Tibial nerve (tissue), 4 donors: ENCODE data around the gene TCP11. TPM values are rescaled to one million over a fixed set of nuclear protein-coding genes. Genes with fewer than 3 reads are reported as not detected.

Experiments used
- DNase-seq, 2 donors: peaks; one replicate each; pipeline ENCODE4 v3.0.0-alpha.2; 2019; ENCODE audit warnings: low spot score in 2 of 2
- H3K27ac ChIP-seq, 4 donors: fragments of 200-600 bp; sonication (generic) in 3 of 4; one replicate each; pipeline ENCODE4 v1.5.1; 2017 to 2019; ENCODE audit warnings: mild to moderate bottlenecking in 1 of 4
- H3K27me3 ChIP-seq, 2 donors: fragments of 200-600 bp; sonication (generic) in 1 of 2; one replicate each; pipeline versions ENCODE4 v1.5.1 to v1.6.0; 2017 to 2019
- H3K36me3 ChIP-seq, 3 donors: fragments of 200-600 bp; sonication (generic); one replicate each; pipeline ENCODE4 v1.5.1; 2018 to 2019
- H3K4me1 ChIP-seq, 4 donors: fragments of 200-600 bp; sonication (generic) in 3 of 4; one replicate each; pipeline ENCODE4 v1.5.1; 2017 to 2019
- H3K4me3 ChIP-seq, 4 donors: fragments of 200-600 bp; sonication (generic) in 3 of 4; one replicate each; pipeline ENCODE4 v1.5.1; 2017 to 2019; ENCODE audit warnings: mild to moderate bottlenecking in 1 of 4, moderate library complexity in 1 of 4
- H3K9me3 ChIP-seq, 4 donors: fragments of 200-600 bp; sonication (generic) in 3 of 4; one replicate each; pipeline ENCODE4 v1.5.1; 2017 to 2019
- CTCF ChIP-seq, 5 experiments: fragments of 200-600 bp in 3 of 5; fragments of 450-650 bp in 2 of 5; sonication (generic) in 3 of 5; IDR thresholded peaks; one replicate each; pipeline ENCODE4 v1.5.1; 2016 to 2019; ENCODE audit warnings: antibody characterized with exemption in 5 of 5, mild to moderate bottlenecking in 3 of 5, moderate library complexity in 2 of 5
- EP300 ChIP-seq, 2 donors: sonication (generic); formaldehyde crosslinking; IDR thresholded peaks; one replicate each; pipeline ENCODE4 v1.6.1; 2017; ENCODE audit warnings: antibody characterized with exemption in 2 of 2, mild to moderate bottlenecking in 1 of 2
- POLR2A ChIP-seq, 2 donors: fragments of 450-650 bp; IDR thresholded peaks; one replicate each; pipeline ENCODE4 v1.6.1; 2017; ENCODE audit warnings: antibody characterized with exemption in 2 of 2, mild to moderate bottlenecking in 2 of 2, moderate library complexity in 2 of 2
- WGBS, 2 donors: methylation state at CpG; one replicate each; pipeline ENCODE4 v1.1.5; 2018; 5-methylcytosine and 5-hydroxymethylcytosine counted together
- total RNA-seq, 4 donors: library from RNA; depleted of rRNA; stranded (reverse); fragments of >200 nt; gene quantifications; one replicate each; pipeline ENCODE4 v1.1.0, GENCODE V29; 2016

The TCP11 gene
- total RNA-seq, 4 donors from 2014 or later: 0.84 TPM; not detected in 3

DNA sequence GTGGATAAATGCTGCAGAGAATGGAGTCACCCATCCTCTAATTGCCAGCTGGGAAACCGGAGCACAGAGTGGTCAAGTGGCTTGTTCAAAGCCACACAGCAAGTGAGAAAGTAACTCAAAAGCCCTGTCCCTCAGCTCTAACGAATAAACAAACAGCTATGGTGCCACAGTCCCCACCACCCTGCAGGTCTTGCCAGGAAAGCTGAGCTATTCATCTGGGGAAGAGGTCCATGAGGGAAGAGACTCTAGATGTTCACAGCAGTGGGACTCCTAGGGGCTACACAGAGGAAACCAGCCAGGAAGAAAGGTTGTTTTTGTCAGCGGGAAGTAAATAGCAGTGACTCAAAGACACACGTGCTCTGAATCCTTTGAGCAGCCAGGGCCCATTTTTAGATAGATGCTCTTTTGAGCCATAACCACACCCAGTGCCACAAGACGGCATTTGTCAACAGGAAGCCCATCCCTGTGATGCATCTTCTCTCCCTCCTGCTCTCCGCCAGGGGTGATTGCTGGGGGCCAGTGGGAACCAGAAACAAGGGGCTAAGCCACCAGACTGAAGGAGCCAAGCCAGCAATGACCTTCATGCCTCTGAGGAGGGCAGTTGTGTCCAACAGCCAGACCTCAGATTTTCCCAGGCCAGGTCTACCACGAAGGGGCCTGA lies 32.4 kb upstream of the TCP11 start:
- no peak for DNase-seq
- H3K9me3 ChIP-seq: no peaks in the 10 kb centered on the region
- H3K27ac ChIP-seq: no peak overlapping the region
- H3K4me1 ChIP-seq: no peaks in the 10 kb centered on the region
- 68 to 72% methylated on average over 7 of the region's 7 CpGs for whole genome bisulfite sequencing, 2 donors
- no peaks in the 10 kb centered on the region for H3K27me3 ChIP-seq
- no peak for TF ChIP-seq POLR2A (IDR thresholded peaks at IDR 0.05)
- TF ChIP-seq EP300 (IDR thresholded peaks at IDR 0.05): no peak
- no peak for TF ChIP-seq CTCF (IDR thresholded peaks at IDR 0.05)
- H3K36me3 ChIP-seq: no peaks in the 10 kb centered on the region
- no peak overlapping the region for H3K4me3 ChIP-seq

DNA sequence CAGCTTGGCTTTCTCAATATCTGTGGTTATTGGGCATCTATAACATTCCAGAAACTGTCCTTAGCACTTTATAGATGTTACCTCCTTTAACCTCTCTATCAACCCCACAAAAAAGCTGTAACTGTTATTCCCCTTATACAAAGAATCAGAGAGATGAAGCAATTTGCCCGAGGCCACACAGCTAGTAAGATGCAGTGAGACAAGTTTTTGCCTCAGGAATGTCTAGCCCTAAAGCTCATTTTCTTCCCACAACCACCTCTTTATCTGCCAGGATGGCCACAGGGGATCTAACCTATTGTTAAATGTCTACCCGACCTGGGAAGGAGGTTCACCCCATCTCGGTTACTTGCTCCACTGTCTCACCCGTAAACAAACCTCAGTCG lies 31.9 kb upstream of the TCP11 start:
- H3K27me3 ChIP-seq: no peaks in the 10 kb centered on the region
- TF ChIP-seq POLR2A (IDR thresholded peaks at IDR 0.05): no peak
- TF ChIP-seq CTCF (IDR thresholded peaks at IDR 0.05): no peak
- TF ChIP-seq EP300 (IDR thresholded peaks at IDR 0.05): no peak
- H3K4me1 ChIP-seq: no peaks in the 10 kb centered on the region
- H3K4me3 ChIP-seq: no peak overlapping the region
- no peaks in the 10 kb centered on the region for H3K36me3 ChIP-seq
- H3K27ac ChIP-seq: no peak overlapping the region
- 55 to 63% methylated on average over 5 of the region's 5 CpGs for WGBS, 2 donors
- no peaks in the 10 kb centered on the region for H3K9me3 ChIP-seq
- no peak for DNase-seq

DNA sequence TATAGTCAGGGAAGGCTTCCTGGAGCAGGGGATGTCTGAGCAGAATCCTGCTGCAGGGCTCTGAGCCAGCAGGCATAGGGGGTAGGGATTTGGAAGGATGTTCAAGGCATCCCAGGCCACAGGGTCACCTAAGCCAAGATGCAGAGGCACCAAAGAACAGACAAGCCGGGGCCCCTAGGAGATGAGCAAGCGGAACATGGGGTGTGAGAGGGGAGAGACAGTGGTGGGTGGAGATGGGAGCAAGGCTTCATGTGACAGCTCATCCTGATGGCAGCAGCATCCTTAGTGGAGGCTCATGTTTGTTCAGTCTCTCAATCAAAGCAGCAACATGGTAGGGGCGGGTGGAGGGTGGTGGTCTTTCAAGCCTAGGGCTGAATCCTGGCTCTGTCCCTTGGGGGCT lies 29.8 kb upstream of the TCP11 start:
- H3K9me3 ChIP-seq: no peaks in the 10 kb centered on the region
- no peak overlapping the region for H3K27ac ChIP-seq
- H3K27me3 ChIP-seq: no peaks in the 10 kb centered on the region
- H3K36me3 ChIP-seq: no peaks in the 10 kb centered on the region
- H3K4me3 ChIP-seq: no peak overlapping the region
- 90 to 93% methylated on average over 3 of the region's 3 CpGs for WGBS, 2 donors
- no peaks in the 10 kb centered on the region for H3K4me1 ChIP-seq
- TF ChIP-seq POLR2A (IDR thresholded peaks at IDR 0.05) (no peak), CTCF (IDR thresholded peaks at IDR 0.05) (no peak), EP300 (IDR thresholded peaks at IDR 0.05) (no peak)
- no peak for DNase-seq

- H3K9me3 ChIP-seq: no peaks in the 10 kb centered on the region
- WGBS, 2 donors: 64 to 75% methylated on average over 1 of the region's 1 CpG
- no peak overlapping the region for H3K27ac ChIP-seq
- no peak for DNase-seq
- no peak overlapping the region for H3K4me3 ChIP-seq
- no peaks in the 10 kb centered on the region for H3K27me3 ChIP-seq
- TF ChIP-seq POLR2A (IDR thresholded peaks at IDR 0.05): no peak
- TF ChIP-seq CTCF (IDR thresholded peaks at IDR 0.05): no peak
- no peak for TF ChIP-seq EP300 (IDR thresholded peaks at IDR 0.05)
- H3K36me3 ChIP-seq: no peaks in the 10 kb centered on the region
- no peaks in the 10 kb centered on the region for H3K4me1 ChIP-seq
These were observed 29.0 kb upstream of the TCP11 start for GRCh38 chr6:35170166-35170565.

- 84 to 85% methylated on average over 7 of the region's 7 CpGs for WGBS, 2 donors
- no peaks in the 10 kb centered on the region for H3K36me3 ChIP-seq
- H3K9me3 ChIP-seq: no peaks in the 10 kb centered on the region
- no peaks in the 10 kb centered on the region for H3K27me3 ChIP-seq
- no peak overlapping the region for H3K27ac ChIP-seq
- no peaks in the 10 kb centered on the region for H3K4me1 ChIP-seq
- no peak for DNase-seq
- TF ChIP-seq POLR2A (IDR thresholded peaks at IDR 0.05): no peak
- no peak for TF ChIP-seq CTCF (IDR thresholded peaks at IDR 0.05)
- no peak for TF ChIP-seq EP300 (IDR thresholded peaks at IDR 0.05)
- no peak overlapping the region for H3K4me3 ChIP-seq
These were observed 27.3 kb upstream of the TCP11 start for GRCh38 chr6:35168461-35168861.
